Measurements from ENCODE around the gene SH3RF3.

The SH3RF3 gene

GRCh38 chr2:109150559-109150958 is 21.6 kb downstream of the SH3RF3 start:
- Histone ChIP-seq H3K4me1 (ENCODE audit: insufficient read depth, poor library complexity, severe bottlenecking) (no peaks in the 10 kb centered on the region), H3K4me3 (ENCODE audit: severe bottlenecking) (no peak overlapping the region), H3K27me3 (ENCODE audit: insufficient read depth, poor library complexity, severe bottlenecking) (no peaks in the 10 kb centered on the region), H3K9me3 (ENCODE audit: severe bottlenecking) (no peaks in the 10 kb centered on the region), H3K36me3 (ENCODE audit: low read depth) (no peaks in the 10 kb centered on the region), H3K27ac (ENCODE audit: poor library complexity, severe bottlenecking) (no peak overlapping the region)
- TF ChIP-seq CTCF (IDR thresholded peaks at IDR 0.05; ENCODE audit: poor library complexity, severe bottlenecking), result no peak
- DNase-seq (ENCODE audit: low spot score) (no peak), ATAC-seq (ENCODE audit: low read depth) (no peak)

- H3K4me3 ChIP-seq (ENCODE audit: severe bottlenecking), result no peak overlapping the region
- TF ChIP-seq CTCF (IDR thresholded peaks at IDR 0.05; ENCODE audit: poor library complexity, severe bottlenecking), result no peak
- H3K27me3 ChIP-seq (ENCODE audit: insufficient read depth, poor library complexity, severe bottlenecking), result no peaks in the 10 kb centered on the region
- no peak overlapping the region for H3K27ac ChIP-seq (ENCODE audit: poor library complexity, severe bottlenecking)
- no peaks in the 10 kb centered on the region for H3K36me3 ChIP-seq (ENCODE audit: low read depth)
- no peaks in the 10 kb centered on the region for H3K9me3 ChIP-seq (ENCODE audit: severe bottlenecking)
- DNase-seq (ENCODE audit: low spot score) (no peak), ATAC-seq (ENCODE audit: low read depth) (no peak)
- H3K4me1 ChIP-seq (ENCODE audit: insufficient read depth, poor library complexity, severe bottlenecking), result no peaks in the 10 kb centered on the region
These were observed 22.5 kb downstream of the SH3RF3 start for GRCh38 chr2:109151519-109151918.

GRCh38 chr2:109153005-109153784 is 24.2 kb downstream of the SH3RF3 start:
- TF ChIP-seq CTCF (IDR thresholded peaks at IDR 0.05; ENCODE audit: poor library complexity, severe bottlenecking), result no peak
- no peaks in the 10 kb centered on the region for H3K9me3 ChIP-seq (ENCODE audit: severe bottlenecking)

GRCh38 chr2:109153807-109154206 is 24.8 kb downstream of the SH3RF3 start:
- Histone ChIP-seq H3K9me3 (ENCODE audit: severe bottlenecking) (no peaks in the 10 kb centered on the region), H3K27ac (ENCODE audit: poor library complexity, severe bottlenecking) (no peak overlapping the region), H3K4me1 (ENCODE audit: insufficient read depth, poor library complexity, severe bottlenecking) (no peaks in the 10 kb centered on the region), H3K27me3 (ENCODE audit: insufficient read depth, poor library complexity, severe bottlenecking) (no peaks in the 10 kb centered on the region), H3K4me3 (ENCODE audit: severe bottlenecking) (no peak overlapping the region), H3K36me3 (ENCODE audit: low read depth) (no peaks in the 10 kb centered on the region)
- DNase-seq (ENCODE audit: low spot score) (no peak), ATAC-seq (ENCODE audit: low read depth) (no peak)
- TF ChIP-seq CTCF (IDR thresholded peaks at IDR 0.05; ENCODE audit: poor library complexity, severe bottlenecking), result no peak

More at GRCh38 chr2:109153005-109153784, 24.2 kb downstream of the SH3RF3 start:
- H3K27me3 ChIP-seq (ENCODE audit: insufficient read depth, poor library complexity, severe bottlenecking), result no peaks in the 10 kb centered on the region
- H3K4me1 ChIP-seq (ENCODE audit: insufficient read depth, poor library complexity, severe bottlenecking), result no peaks in the 10 kb centered on the region
- no peaks in the 10 kb centered on the region for H3K36me3 ChIP-seq (ENCODE audit: low read depth)
- ATAC-seq (ENCODE audit: low read depth) (no peak), DNase-seq (ENCODE audit: low spot score) (no peak)
- no peak overlapping the region for H3K4me3 ChIP-seq (ENCODE audit: severe bottlenecking)
- H3K27ac ChIP-seq (ENCODE audit: poor library complexity, severe bottlenecking), result no peak overlapping the region

- H3K4me3 ChIP-seq (ENCODE audit: severe bottlenecking), result no peak overlapping the region
- no peaks in the 10 kb centered on the region for H3K4me1 ChIP-seq (ENCODE audit: insufficient read depth, poor library complexity, severe bottlenecking)
- DNase-seq (ENCODE audit: low spot score) (no peak), ATAC-seq (ENCODE audit: low read depth) (no peak)
- no peaks in the 10 kb centered on the region for H3K27me3 ChIP-seq (ENCODE audit: insufficient read depth, poor library complexity, severe bottlenecking)
- no peaks in the 10 kb centered on the region for H3K9me3 ChIP-seq (ENCODE audit: severe bottlenecking)
- H3K27ac ChIP-seq (ENCODE audit: poor library complexity, severe bottlenecking), result no peak overlapping the region
- H3K36me3 ChIP-seq (ENCODE audit: low read depth), result no peaks in the 10 kb centered on the region
- TF ChIP-seq CTCF (IDR thresholded peaks at IDR 0.05; ENCODE audit: poor library complexity, severe bottlenecking), result no peak
These were observed 25.2 kb downstream of the SH3RF3 start for GRCh38 chr2:109154226-109154625.

Data from RWPE2 (cell line).